Endothelial cell of umbilical vein (primary cell): ENCODE data around the gene ANKS6.

Experiments used
- EZH2 ChIP-seq: IDR thresholded peaks from 2 replicates; pipeline ENCODE4 v1.6.1; 2012; ENCODE audit warnings: borderline replicate concordance, low read depth, mild to moderate bottlenecking, moderate library complexity, low read length, inconsistent platforms; ENCODE audit not compliant: severe bottlenecking
- JUN ChIP-seq: IDR thresholded peaks from 2 replicates; pipeline ENCODE4 v1.6.1; 2011; ENCODE audit warnings: borderline replicate concordance, low read depth; ENCODE audit not compliant: insufficient read length, insufficient read depth
- MYC ChIP-seq: IDR thresholded peaks from one replicate; pipeline ENCODE4 v1.6.1; 2011; ENCODE audit warnings: mild to moderate bottlenecking, low read depth, low read length
- POLR2A ChIP-seq: IDR thresholded peaks from 2 replicates; pipeline ENCODE4 v1.6.1; 2012; ENCODE audit warnings: low read depth, mild to moderate bottlenecking, control low read depth, low read length
- POLR2AphosphoS5 ChIP-seq: IDR thresholded peaks from 2 replicates; pipeline ENCODE4 v1.6.1; 2012; ENCODE audit warnings: low read depth, mild to moderate bottlenecking, control low read depth, low read length, moderate library complexity; ENCODE audit not compliant: insufficient read depth
- TF ChIP-seq, protein P1 (sequence below), 2 donors: IDR thresholded peaks; 1 replicate in 1 of 2; 2 replicates in 1 of 2; pipeline ENCODE4 v1.5.1; 2011; ENCODE audit warnings: low read length in 2 of 2, mild to moderate bottlenecking in 2 of 2, moderate library complexity in 2 of 2, control low read depth in 1 of 2, inconsistent platforms in 1 of 2, low read depth in 1 of 2; ENCODE audit not compliant: insufficient read depth in 1 of 2; ENCODE audit errors: extremely low read depth in 1 of 2

DNA sequence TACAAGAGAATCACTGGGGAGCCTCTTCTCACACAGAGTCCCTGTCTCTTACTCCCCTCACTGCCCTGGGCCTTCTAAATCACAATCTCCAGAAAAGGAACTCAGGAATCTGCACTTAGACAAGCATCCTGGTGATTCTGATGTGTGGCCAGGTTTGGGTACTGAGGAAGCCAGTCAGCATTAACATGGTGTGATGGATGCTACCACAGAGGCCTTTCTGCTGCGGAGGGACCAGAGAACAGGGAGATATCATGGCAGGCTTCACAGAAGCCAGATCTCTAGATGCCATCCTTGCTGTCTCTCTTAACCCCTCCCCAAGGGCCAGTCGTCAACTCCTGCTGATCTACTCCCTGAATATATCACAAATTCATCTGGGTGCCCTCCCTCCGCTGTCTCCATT is 1.6 kb downstream of the ANKS6 start:
- no peak for TF ChIP-seq EZH2
- no peak for TF ChIP-seq POLR2A
- TF ChIP-seq, protein P1, sequence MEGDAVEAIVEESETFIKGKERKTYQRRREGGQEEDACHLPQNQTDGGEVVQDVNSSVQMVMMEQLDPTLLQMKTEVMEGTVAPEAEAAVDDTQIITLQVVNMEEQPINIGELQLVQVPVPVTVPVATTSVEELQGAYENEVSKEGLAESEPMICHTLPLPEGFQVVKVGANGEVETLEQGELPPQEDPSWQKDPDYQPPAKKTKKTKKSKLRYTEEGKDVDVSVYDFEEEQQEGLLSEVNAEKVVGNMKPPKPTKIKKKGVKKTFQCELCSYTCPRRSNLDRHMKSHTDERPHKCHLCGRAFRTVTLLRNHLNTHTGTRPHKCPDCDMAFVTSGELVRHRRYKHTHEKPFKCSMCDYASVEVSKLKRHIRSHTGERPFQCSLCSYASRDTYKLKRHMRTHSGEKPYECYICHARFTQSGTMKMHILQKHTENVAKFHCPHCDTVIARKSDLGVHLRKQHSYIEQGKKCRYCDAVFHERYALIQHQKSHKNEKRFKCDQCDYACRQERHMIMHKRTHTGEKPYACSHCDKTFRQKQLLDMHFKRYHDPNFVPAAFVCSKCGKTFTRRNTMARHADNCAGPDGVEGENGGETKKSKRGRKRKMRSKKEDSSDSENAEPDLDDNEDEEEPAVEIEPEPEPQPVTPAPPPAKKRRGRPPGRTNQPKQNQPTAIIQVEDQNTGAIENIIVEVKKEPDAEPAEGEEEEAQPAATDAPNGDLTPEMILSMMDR (IDR thresholded peaks at IDR 0.05; ENCODE audit: extremely low read depth in 1 of 2, insufficient read depth in 1 of 2, low read depth in 1 of 2, low read length in 2 of 2), result no peak
- no peak for TF ChIP-seq POLR2AphosphoS5
- no peak for TF ChIP-seq JUN
- no peak for TF ChIP-seq MYC
